ENCODE measurements around the gene GPR183. TPM values are rescaled to one million over a fixed set of nuclear protein-coding genes. Genes with fewer than 3 reads are reported as not detected.

Gene GPR183
- total RNA-seq, 8 experiments from 2014 or later, result 0.63 to 6.1 (median 1.1) TPM

GRCh38 chr13:99315186-99315585 is 8.0 kb upstream of the GPR183 start:
- WGBS, 10 experiments, result 87 to 100% (median 99%) methylated on average over 5 to 6 of the region's 6 CpGs; no CpG with 5 or more reads in 2 of the 10 experiments
- H3K27ac ChIP-seq, result no peak overlapping the region
- H3K4me1 ChIP-seq (replicated peaks in 1 of 2), result peaks cover 0 to 6% of the 10 kb centered on the region in 2 donors
- in situ Hi-C loops (cut with MboI; ENCODE audit: low pct_unique_long_range_greater_than_20kb in 2 of 9, low sequenced_read_pairs in 9 of 9, unreplicated experiment in 9 of 9), result no loop called here
- no peak overlapping the region for H3K4me3 ChIP-seq
- ATAC-seq (replicated peaks in 6 of 8), result no peak

- Histone ChIP-seq H3K27ac (no peak overlapping the region), H3K4me3 (no peak overlapping the region), H3K4me1 (replicated peaks in 1 of 2) (peaks cover 0 to 6% of the 10 kb centered on the region in 2 donors)
- WGBS, 10 experiments, result 62 to 100% (median 93%) methylated on average over 1 to 10 of the region's 10 CpGs; no CpG with 5 or more reads in 1 of the 10 experiments
- in situ Hi-C loops (cut with MboI; ENCODE audit: low pct_unique_long_range_greater_than_20kb in 2 of 9, low sequenced_read_pairs in 9 of 9, unreplicated experiment in 9 of 9), result no loop called here
- ATAC-seq (replicated peaks in 6 of 8), result no peak
These were observed 7.5 kb upstream of the GPR183 start for GRCh38 chr13:99314640-99315176.

GRCh38 chr13:99313941-99314340 is 6.7 kb upstream of the GPR183 start:
- WGBS, 10 experiments, result 89 to 100% (median 100%) methylated on average over 1 of the region's 1 CpG; no CpG with 5 or more reads in 2 of the 10 experiments
- Histone ChIP-seq H3K27ac (no peak overlapping the region), H3K4me1 (replicated peaks in 1 of 2) (peaks cover 0 to 6% of the 10 kb centered on the region in 2 donors), H3K4me3 (no peak overlapping the region)
- ATAC-seq (replicated peaks in 6 of 8), result no peak
- in situ Hi-C loops (cut with MboI; ENCODE audit: low pct_unique_long_range_greater_than_20kb in 2 of 9, low sequenced_read_pairs in 9 of 9, unreplicated experiment in 9 of 9), result no loop called here

- no peak overlapping the region for H3K27ac ChIP-seq
- ATAC-seq (replicated peaks in 6 of 8), result peak in 2 of 8 experiments; percentile 62 to 97
- in situ Hi-C loops (cut with MboI; ENCODE audit: low pct_unique_long_range_greater_than_20kb in 2 of 9, low sequenced_read_pairs in 9 of 9, unreplicated experiment in 9 of 9), result no loop called here
- 64 to 90% (median 76%) methylated on average over 2 to 3 of the region's 3 CpGs; no CpG with 5 or more reads in 3 of the 10 experiments for WGBS, 10 experiments
- H3K4me1 ChIP-seq (replicated peaks in 1 of 2), result peaks cover 0 to 6% of the 10 kb centered on the region in 2 donors
- H3K4me3 ChIP-seq, result no peak overlapping the region
These were observed 6.3 kb upstream of the GPR183 start for GRCh38 chr13:99313501-99313900.

GRCh38 chr13:99312493-99312883 is 5.3 kb upstream of the GPR183 start:
- in situ Hi-C loops (cut with MboI; ENCODE audit: low pct_unique_long_range_greater_than_20kb in 2 of 9, low sequenced_read_pairs in 9 of 9, unreplicated experiment in 9 of 9), result no loop called here
- Histone ChIP-seq H3K27ac (no peak overlapping the region), H3K4me3 (no peak overlapping the region), H3K4me1 (replicated peaks in 1 of 2) (peaks cover 0 to 6% of the 10 kb centered on the region in 2 donors)
- WGBS, 10 experiments, result 4 to 100% (median 96%) methylated on average over 1 to 7 of the region's 7 CpGs; no CpG with 5 or more reads in 4 of the 10 experiments
- ATAC-seq (replicated peaks in 6 of 8), result peak in 2 of 8 experiments; percentile 64 to 65

GRCh38 chr13:99311748-99312492 is 4.7 kb upstream of the GPR183 start:
- ATAC-seq (replicated peaks in 6 of 8), result no peak
- Histone ChIP-seq H3K4me1 (replicated peaks in 1 of 2) (peaks cover 0 to 6% of the 10 kb centered on the region in 2 donors), H3K4me3 (no peak overlapping the region), H3K27ac (no peak overlapping the region)
- in situ Hi-C loops (cut with MboI; ENCODE audit: low pct_unique_long_range_greater_than_20kb in 2 of 9, low sequenced_read_pairs in 9 of 9, unreplicated experiment in 9 of 9), result no loop called here
- 0 to 100% (median 89%) methylated on average over 1 to 10 of the region's 10 CpGs for WGBS, 10 experiments

GRCh38 chr13:99311137-99311536 is 3.9 kb upstream of the GPR183 start:
- H3K27ac ChIP-seq, result no peak overlapping the region
- WGBS, 10 experiments, result 50 to 70% (median 66%) methylated on average over 2 to 4 of the region's 4 CpGs; no CpG with 5 or more reads in 4 of the 10 experiments
- in situ Hi-C loops (cut with MboI; ENCODE audit: low pct_unique_long_range_greater_than_20kb in 2 of 9, low sequenced_read_pairs in 9 of 9, unreplicated experiment in 9 of 9), result no loop called here
- peak in 1 of 8 experiments; percentile 19 for ATAC-seq (replicated peaks in 6 of 8)
- H3K4me1 ChIP-seq (replicated peaks in 1 of 2), result peaks cover 0 to 6% of the 10 kb centered on the region in 2 donors
- H3K4me3 ChIP-seq, result no peak overlapping the region

- in situ Hi-C loops (cut with MboI; ENCODE audit: low pct_unique_long_range_greater_than_20kb in 2 of 9, low sequenced_read_pairs in 9 of 9, unreplicated experiment in 9 of 9), result no loop called here
- Histone ChIP-seq H3K4me3 (no peak overlapping the region), H3K4me1 (replicated peaks in 1 of 2) (peaks cover 0 to 6% of the 10 kb centered on the region in 2 donors), H3K27ac (no peak overlapping the region)
- 53 to 100% (median 88%) methylated on average over 1 to 4 of the region's 4 CpGs for WGBS, 10 experiments
- ATAC-seq (replicated peaks in 6 of 8), result no peak
These were observed 3.3 kb upstream of the GPR183 start for GRCh38 chr13:99310382-99311031.

- in situ Hi-C loops (cut with MboI; ENCODE audit: low pct_unique_long_range_greater_than_20kb in 2 of 9, low sequenced_read_pairs in 9 of 9, unreplicated experiment in 9 of 9), result no loop called here
- Histone ChIP-seq H3K27ac (no peak overlapping the region), H3K4me3 (no peak overlapping the region), H3K4me1 (replicated peaks in 1 of 2) (peaks cover 0 to 6% of the 10 kb centered on the region in 2 donors)
- WGBS, 10 experiments, result 38 to 100% (median 85%) methylated on average over 1 to 3 of the region's 3 CpGs; no CpG with 5 or more reads in 2 of the 10 experiments
- ATAC-seq (replicated peaks in 6 of 8), result peak in 1 of 8 experiments; percentile 33
These were observed 1.4 kb upstream of the GPR183 start for GRCh38 chr13:99308471-99309087.

- Histone ChIP-seq H3K27ac (no peak overlapping the region), H3K4me3 (no peak overlapping the region), H3K4me1 (replicated peaks in 1 of 2) (no peaks in the 10 kb centered on the region)
- in situ Hi-C loops (cut with MboI; ENCODE audit: low pct_unique_long_range_greater_than_20kb in 2 of 9, low sequenced_read_pairs in 9 of 9, unreplicated experiment in 9 of 9), result no loop called here
- peak in 6 of 8 experiments; percentile 34 to 79 (median 62) for ATAC-seq (replicated peaks in 6 of 8)
- 32 to 88% (median 71%) methylated on average over 1 to 6 of the region's 6 CpGs; no CpG with 5 or more reads in 2 of the 10 experiments for WGBS, 10 experiments
These were observed 595 bp upstream of the GPR183 start for GRCh38 chr13:99307648-99308339.

- Histone ChIP-seq H3K4me3 (no peak overlapping the region), H3K4me1 (replicated peaks in 1 of 2) (no peaks in the 10 kb centered on the region), H3K27ac (no peak overlapping the region)
- 86 to 100% (median 100%) methylated on average over 1 to 8 of the region's 8 CpGs; no CpG with 5 or more reads in 4 of the 10 experiments for WGBS, 10 experiments
- in situ Hi-C loops (cut with MboI; ENCODE audit: low pct_unique_long_range_greater_than_20kb in 2 of 9, low sequenced_read_pairs in 9 of 9, unreplicated experiment in 9 of 9), result no loop called here
- no peak for ATAC-seq (replicated peaks in 6 of 8)
These were observed 1.6 kb downstream of the GPR183 start for GRCh38 chr13:99305566-99305965.

- WGBS, 10 experiments, result 76 to 100% (median 100%) methylated on average over 1 to 5 of the region's 5 CpGs; no CpG with 5 or more reads in 2 of the 10 experiments
- Histone ChIP-seq H3K4me3 (no peak overlapping the region), H3K4me1 (replicated peaks in 1 of 2) (no peaks in the 10 kb centered on the region), H3K27ac (no peak overlapping the region)
- in situ Hi-C loops (cut with MboI; ENCODE audit: low pct_unique_long_range_greater_than_20kb in 2 of 9, low sequenced_read_pairs in 9 of 9, unreplicated experiment in 9 of 9), result no loop called here
- ATAC-seq (replicated peaks in 6 of 8), result no peak
These were observed 2.0 kb downstream of the GPR183 start for GRCh38 chr13:99305158-99305557.
